Activated effector memory CD4-positive, alpha-beta T cell treated with anti-CD3 and anti-CD28 coated beads, Interleukin-2, amount 50 U/mL, for 16 hours (primary cell): ENCODE results near the gene CNOT2.
"Not testable (repeated sequence)": the region's sequence is repeated elsewhere in the genome, so short reads cannot be mapped to it uniquely, and the experiment has no call there.

ENCODE experiments used
- DNase-seq: peaks from one replicate; pipeline ENCODE4 v3.0.0-alpha.2; 2020

Gene CNOT2

GRCh38 chr12:70366581-70367257 is 123.5 kb downstream of the CNOT2 start:
- DNase-seq, result peak; percentile 84

GRCh38 chr12:70367258-70368141 is 124.3 kb downstream of the CNOT2 start:
- no peak for DNase-seq

- DNase-seq, result no peak
These were observed 129.6 kb downstream of the CNOT2 start for GRCh38 chr12:70372881-70373280.

- no peak for DNase-seq
These were observed 136.6 kb downstream of the CNOT2 start for GRCh38 chr12:70379846-70380245.

GRCh38 chr12:70383484-70383883 is 140.3 kb downstream of the CNOT2 start:
- no peak for DNase-seq

GRCh38 chr12:70383886-70384285 is 140.7 kb downstream of the CNOT2 start:
- no peak for DNase-seq

- no peak for DNase-seq
These were observed 143.5 kb downstream of the CNOT2 start for GRCh38 chr12:70386771-70387170.

- DNase-seq, result no peak
These were observed 146.4 kb downstream of the CNOT2 start for GRCh38 chr12:70389678-70390077.

GRCh38 chr12:70392631-70393030 is 149.4 kb downstream of the CNOT2 start:
- not testable (repeated sequence) for DNase-seq

GRCh38 chr12:70393787-70394499 is 150.7 kb downstream of the CNOT2 start:
- DNase-seq, result no peak

GRCh38 chr12:70398002-70398401 is 154.8 kb downstream of the CNOT2 start:
- no peak for DNase-seq

GRCh38 chr12:70398862-70399261 is 155.6 kb downstream of the CNOT2 start:
- no peak for DNase-seq

GRCh38 chr12:70399311-70399710 is 156.1 kb downstream of the CNOT2 start:
- no peak for DNase-seq

- DNase-seq, result no peak
These were observed 156.9 kb downstream of the CNOT2 start for GRCh38 chr12:70400124-70400523.

GRCh38 chr12:70402597-70402996 is 159.4 kb downstream of the CNOT2 start:
- no peak for DNase-seq

- DNase-seq, result no peak
These were observed 160.6 kb downstream of the CNOT2 start for GRCh38 chr12:70403826-70404225.
